ENCODE measurements around the gene CIB4. TPM values are rescaled to one million over a fixed set of nuclear protein-coding genes. Genes with fewer than 3 reads are reported as not detected.

CIB4 gene
- total RNA-seq, 1 donor from 2014 or later: not detected

Other genes starting within 250 kb of the CIB4 start
- not detected in 2 replicates for gene DRC1, start 239.4 kb downstream of the CIB4 start, total RNA-seq
- 9.8 and 12.3 TPM in 2 replicates for gene OTOF, start 163.2 kb downstream of the CIB4 start, total RNA-seq
- gene KCNK3, start 51.4 kb upstream of the CIB4 start, total RNA-seq: not detected in 2 replicates
- gene SLC35F6, start 122.9 kb upstream of the CIB4 start, total RNA-seq: 11.1 and 11.8 TPM in 2 replicates
- 24.3 and 27.3 TPM in 2 replicates for gene CENPA, start 144.7 kb upstream of the CIB4 start, total RNA-seq
- gene DPYSL5, start 206.8 kb upstream of the CIB4 start, total RNA-seq: 0.05 TPM in 1 of 2 replicates, not detected in the other

All from activated T-helper 2 cell treated with anti-CD3 and anti-CD28 coated beads, Interferon-gamma antibody, Interleukin-2, Interleukin-4, amounts not matched to agents 10 μg/mL and 5 μg/mL and 100 μg/mL, durations not matched to agents 14 hours and 24 hours and 36 hours (primary cell).